Tracheal epithelial cell (primary cell): ENCODE measurements around the gene TLN1. TPM values are rescaled to one million over a fixed set of nuclear protein-coding genes. Genes with fewer than 3 reads are reported as not detected.

Experiments used
- total RNA-seq: library from RNA; depleted of rRNA; stranded (reverse); fragments of >200 nt; gene quantifications from 2 replicates; pipeline ENCODE4 v1.2.1, GENCODE V29; 2014

TLN1 gene, protein sequence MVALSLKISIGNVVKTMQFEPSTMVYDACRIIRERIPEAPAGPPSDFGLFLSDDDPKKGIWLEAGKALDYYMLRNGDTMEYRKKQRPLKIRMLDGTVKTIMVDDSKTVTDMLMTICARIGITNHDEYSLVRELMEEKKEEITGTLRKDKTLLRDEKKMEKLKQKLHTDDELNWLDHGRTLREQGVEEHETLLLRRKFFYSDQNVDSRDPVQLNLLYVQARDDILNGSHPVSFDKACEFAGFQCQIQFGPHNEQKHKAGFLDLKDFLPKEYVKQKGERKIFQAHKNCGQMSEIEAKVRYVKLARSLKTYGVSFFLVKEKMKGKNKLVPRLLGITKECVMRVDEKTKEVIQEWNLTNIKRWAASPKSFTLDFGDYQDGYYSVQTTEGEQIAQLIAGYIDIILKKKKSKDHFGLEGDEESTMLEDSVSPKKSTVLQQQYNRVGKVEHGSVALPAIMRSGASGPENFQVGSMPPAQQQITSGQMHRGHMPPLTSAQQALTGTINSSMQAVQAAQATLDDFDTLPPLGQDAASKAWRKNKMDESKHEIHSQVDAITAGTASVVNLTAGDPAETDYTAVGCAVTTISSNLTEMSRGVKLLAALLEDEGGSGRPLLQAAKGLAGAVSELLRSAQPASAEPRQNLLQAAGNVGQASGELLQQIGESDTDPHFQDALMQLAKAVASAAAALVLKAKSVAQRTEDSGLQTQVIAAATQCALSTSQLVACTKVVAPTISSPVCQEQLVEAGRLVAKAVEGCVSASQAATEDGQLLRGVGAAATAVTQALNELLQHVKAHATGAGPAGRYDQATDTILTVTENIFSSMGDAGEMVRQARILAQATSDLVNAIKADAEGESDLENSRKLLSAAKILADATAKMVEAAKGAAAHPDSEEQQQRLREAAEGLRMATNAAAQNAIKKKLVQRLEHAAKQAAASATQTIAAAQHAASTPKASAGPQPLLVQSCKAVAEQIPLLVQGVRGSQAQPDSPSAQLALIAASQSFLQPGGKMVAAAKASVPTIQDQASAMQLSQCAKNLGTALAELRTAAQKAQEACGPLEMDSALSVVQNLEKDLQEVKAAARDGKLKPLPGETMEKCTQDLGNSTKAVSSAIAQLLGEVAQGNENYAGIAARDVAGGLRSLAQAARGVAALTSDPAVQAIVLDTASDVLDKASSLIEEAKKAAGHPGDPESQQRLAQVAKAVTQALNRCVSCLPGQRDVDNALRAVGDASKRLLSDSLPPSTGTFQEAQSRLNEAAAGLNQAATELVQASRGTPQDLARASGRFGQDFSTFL (N-terminal part only)
- 92.3 and 171 TPM in 2 replicates for total RNA-seq

DNA sequence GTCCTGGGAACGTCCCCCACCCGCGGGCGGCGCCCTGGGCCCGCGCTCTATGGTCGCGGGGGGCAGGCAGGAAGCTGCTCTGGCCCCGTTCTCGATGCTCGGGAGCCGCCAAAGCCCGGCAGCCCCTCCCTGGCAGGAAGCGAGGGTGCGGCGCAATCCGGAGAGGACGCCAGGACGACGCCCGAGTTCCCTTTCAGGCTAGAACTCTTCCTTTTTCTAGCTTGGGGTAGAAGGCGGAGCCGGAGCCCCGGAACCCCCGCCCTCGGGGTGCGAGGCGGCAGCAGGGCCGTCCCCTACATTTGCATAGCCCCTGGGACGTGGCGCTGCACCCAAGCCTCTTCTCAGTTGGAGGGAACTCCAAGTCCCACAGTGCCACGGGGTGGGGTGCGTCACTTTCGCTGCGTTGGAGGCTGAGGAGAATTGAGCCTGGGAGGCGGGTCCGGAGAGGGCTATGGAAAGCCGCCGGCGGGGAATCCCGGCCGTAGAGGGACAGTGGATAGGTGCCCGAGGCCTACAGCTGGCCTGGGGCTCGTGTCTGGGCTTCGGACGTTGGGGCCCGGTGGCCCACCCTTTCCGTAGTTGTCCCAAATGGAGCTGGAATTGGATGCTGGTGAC, at the start of gene TLN1, which contains the start of gene CREB3:
Gene TLN1, minus strand, starts transcription at position 11 of the 615 bp plus-strand sequence. CDS start 6,501 bp downstream, outside the sequence.
Gene CREB3, plus strand, starts transcription at position 482 of the 615 bp plus-strand sequence. Its CDS starts 107 bp downstream, at position 589.

DNA sequence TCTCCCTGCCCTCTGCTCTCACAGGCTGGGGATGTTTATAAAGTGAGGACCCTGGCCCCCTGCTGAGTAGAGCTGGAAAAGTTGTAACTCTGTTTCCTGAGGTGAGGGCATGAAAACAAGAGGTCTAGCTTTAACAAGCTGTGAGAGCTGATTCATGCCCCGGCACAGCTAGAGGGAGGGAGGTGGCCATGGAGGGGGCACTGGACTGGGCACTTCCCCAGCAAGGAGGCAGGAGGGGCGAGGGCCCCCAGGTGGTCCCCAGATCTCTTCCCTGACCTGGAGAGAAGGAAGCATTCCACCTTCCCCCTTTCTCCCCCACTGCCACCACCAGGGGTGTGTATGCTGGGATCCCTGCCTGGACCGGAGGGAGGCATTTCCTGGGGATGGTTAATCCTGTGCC, 22.3 kb upstream of the TLN1 start, which contains the start of gene MSMP:
Gene MSMP, minus strand, starts transcription at position 13 of the 400 bp plus-strand sequence. CDS start 147 bp downstream, outside the sequence.

GRCh38 chr9:35748858-35749514, 17.0 kb upstream of the TLN1 start, which contains the start of the genes GBA2 and RGP1:
TSS of gene GBA2 (minus strand) at chr9:35749228. CDS start at chr9:35748704, 524 bp downstream.
TSS of gene RGP1 (plus strand) at chr9:35749287. CDS start at chr9:35749756, 469 bp downstream.

DNA sequence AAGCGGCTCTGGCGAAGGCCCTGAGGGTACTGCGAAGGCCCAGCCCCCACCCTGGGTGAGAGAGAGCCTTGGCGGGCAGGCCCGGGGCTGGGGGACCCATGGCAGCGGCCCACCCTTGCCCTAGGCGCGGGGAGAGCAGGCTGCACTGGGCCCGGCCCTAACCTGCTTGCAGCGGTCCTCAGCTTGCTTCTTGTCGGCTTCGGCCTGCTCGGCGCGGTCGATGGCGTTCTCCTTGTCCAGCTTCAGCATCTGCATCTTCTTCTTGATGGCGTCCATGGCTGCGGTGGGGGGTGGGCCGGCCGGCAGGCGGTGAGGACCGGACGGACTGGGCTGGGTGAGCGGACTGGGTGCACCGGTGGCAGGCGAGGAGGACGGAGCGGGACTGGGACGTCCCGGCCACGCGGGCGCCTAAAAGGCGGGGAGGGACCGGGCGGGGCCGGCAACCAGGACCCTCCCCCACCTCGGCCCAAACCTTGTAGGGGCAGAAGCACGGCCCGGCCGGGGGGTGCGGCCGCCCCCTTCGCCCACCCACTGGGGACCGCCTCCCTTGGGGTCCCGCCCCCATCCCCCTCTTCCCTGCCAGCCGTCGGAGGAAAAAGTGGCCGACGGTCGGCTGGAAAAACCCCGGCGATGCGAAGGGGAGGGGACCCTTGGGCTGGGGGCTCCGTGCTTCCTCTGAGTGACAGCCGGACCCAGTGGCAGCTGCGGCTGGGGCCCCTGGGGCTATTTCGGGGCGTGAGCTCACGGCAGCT, 42.3 kb downstream of the TLN1 start, which contains the start of gene TPM2:
Gene TPM2, minus strand, starts transcription at position 384 of the 752 bp plus-strand sequence. Its CDS starts 108 bp downstream, at position 276.

GRCh38 chr9:35673132-35674024, 58.6 kb downstream of the TLN1 start, which contains the start of gene CA9:
TSS of gene CA9 (plus strand) at chr9:35673928. CDS start at chr9:35673960, 32 bp downstream.

GRCh38 chr9:35664531-35665470, 67.2 kb downstream of the TLN1 start, which contains the start of gene ARHGEF39:
TSS of gene ARHGEF39 (minus strand) at chr9:35665195. CDS start at chr9:35665169, 26 bp downstream.

GRCh38 chr9:35658137-35658967, 73.6 kb downstream of the TLN1 start, which contains the start of gene CCDC107:
TSS of gene CCDC107 (plus strand) at chr9:35658292. CDS start at chr9:35658380, 88 bp downstream.

DNA sequence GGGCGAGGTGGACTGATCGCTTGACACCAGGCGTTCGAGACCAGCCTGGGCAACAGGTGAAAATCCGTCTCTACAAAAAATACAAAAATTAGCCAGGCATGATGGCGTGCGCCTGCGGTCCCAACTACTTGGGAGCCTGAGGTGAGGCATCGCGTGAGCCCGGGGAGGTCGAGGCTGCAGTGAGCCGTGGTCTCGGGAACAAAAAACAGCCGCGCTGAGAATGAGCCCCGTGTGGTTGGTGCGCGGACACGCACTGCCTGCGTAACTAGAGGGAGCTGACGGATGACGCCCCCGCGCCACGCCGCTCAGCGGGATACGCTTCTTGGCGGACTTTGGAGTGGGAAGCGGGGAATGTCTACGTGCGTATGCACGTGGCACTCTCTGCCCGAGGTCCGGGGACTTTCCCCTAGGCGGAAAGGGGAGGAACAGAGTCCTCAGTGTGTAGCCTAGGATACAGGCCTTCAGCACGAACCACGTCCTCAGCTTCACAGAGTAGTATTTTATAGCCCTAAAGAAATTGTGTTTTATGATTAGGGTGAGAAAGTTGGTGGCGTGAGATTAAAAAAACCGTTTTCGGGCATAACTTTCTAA, 74.4 kb downstream of the TLN1 start, which contains the start of gene RMRP:
Gene RMRP, minus strand, starts transcription at position 474 of the 591 bp plus-strand sequence.

DNA sequence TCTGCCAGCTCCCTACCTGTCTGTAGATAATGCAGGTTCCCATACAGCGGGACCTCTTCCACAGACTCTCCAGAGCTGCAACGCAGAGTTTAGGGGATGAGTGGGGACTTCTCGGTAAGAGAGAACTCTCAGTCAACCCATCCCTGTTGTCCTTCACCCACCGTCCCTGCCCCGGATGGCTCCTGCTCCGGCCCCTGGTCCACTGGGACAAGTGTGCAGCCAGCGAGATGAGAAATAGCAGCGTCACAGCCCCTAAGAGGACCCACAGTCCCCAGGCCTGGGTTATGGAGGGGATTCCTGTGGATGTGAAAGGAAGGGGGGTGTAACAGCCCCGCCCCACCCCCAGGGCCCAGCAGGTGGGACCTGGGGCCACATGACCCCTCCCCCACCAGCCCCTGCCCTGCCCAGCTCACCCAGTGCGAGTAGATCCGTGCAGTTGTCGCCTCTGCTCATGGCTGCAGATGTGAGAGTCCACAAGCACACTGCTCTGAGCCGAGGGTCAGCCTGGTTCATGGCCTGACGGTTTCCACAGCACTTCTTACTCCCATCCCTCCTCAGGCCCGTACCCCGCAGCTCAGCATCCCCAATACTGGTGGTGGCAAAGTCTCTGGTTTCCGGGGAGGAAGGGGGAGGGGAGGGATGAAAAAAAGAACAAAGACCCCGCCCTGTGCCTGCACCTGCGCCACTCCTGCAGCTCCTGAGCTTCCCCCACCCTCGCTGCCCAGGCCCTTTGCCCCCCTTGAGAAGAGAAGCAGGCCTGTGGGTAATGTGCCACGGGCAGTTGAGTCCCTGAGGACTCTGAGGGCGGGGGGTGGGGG, 81.4 kb downstream of the TLN1 start, which contains the start of gene SIT1:
Gene SIT1, minus strand, starts transcription at position 591 of the 818 bp plus-strand sequence. Its CDS starts 78 bp downstream, at position 513.

Other genes starting within 250 kb of the TLN1 start
- gene RUSC2, start 242.1 kb downstream of the TLN1 start, total RNA-seq, result 4.0 and 10.4 TPM in 2 replicates
- gene TESK1, start 126.9 kb downstream of the TLN1 start, total RNA-seq, result 7.7 and 9.4 TPM in 2 replicates
- gene CD72, start 113.8 kb downstream of the TLN1 start, total RNA-seq, result 0.72 TPM in 1 of 2 replicates, not detected in the other
- not detected in 2 replicates for gene SIT1, start 81.3 kb downstream of the TLN1 start, total RNA-seq
- gene RMRP, start 74.2 kb downstream of the TLN1 start, total RNA-seq, result 9,806 and 24,624 TPM in 2 replicates
- 8.1 and 19.5 TPM in 2 replicates for gene CCDC107, start 73.9 kb downstream of the TLN1 start, total RNA-seq
- gene ARHGEF39, start 67.0 kb downstream of the TLN1 start, total RNA-seq, result 1.3 and 4.6 TPM in 2 replicates
- gene CA9, start 58.3 kb downstream of the TLN1 start, total RNA-seq, result 9.6 and 35.2 TPM in 2 replicates
- gene TPM2, start 42.3 kb downstream of the TLN1 start, total RNA-seq, result 61.0 and 129 TPM in 2 replicates
- 29.2 and 88.4 TPM in 2 replicates for gene CREB3, start 471 bp upstream of the TLN1 start, total RNA-seq
- 26.7 and 30.7 TPM in 2 replicates for gene GBA2, start 17.0 kb upstream of the TLN1 start, total RNA-seq
- gene RGP1, start 17.1 kb upstream of the TLN1 start, total RNA-seq, result 10.6 and 11.1 TPM in 2 replicates
- gene MSMP, start 22.1 kb upstream of the TLN1 start, total RNA-seq, result not detected in 2 replicates
- 8.7 and 12.4 TPM in 2 replicates for gene NPR2, start 59.4 kb upstream of the TLN1 start, total RNA-seq
- under 0.01 TPM in 1 of 2 replicates, not detected in the other for gene SPAG8, start 80.1 kb upstream of the TLN1 start, total RNA-seq
- gene HINT2, start 82.8 kb upstream of the TLN1 start, total RNA-seq, result 18.8 and 36.4 TPM in 2 replicates
- gene FAM221B, start 96.5 kb upstream of the TLN1 start, total RNA-seq, result not detected in 2 replicates
- gene TMEM8B, start 97.0 kb upstream of the TLN1 start, total RNA-seq, result 1.9 TPM in 2 replicates
- not detected in 2 replicates for gene OR13J1, start 138.2 kb upstream of the TLN1 start, total RNA-seq
- gene HRCT1, start 174.0 kb upstream of the TLN1 start, total RNA-seq, result 0.85 TPM in 1 of 2 replicates, not detected in the other
- gene SPAAR, start 177.3 kb upstream of the TLN1 start, total RNA-seq, result not detected in 2 replicates
- not detected in 2 replicates for gene OR2S2, start 226.0 kb upstream of the TLN1 start, total RNA-seq